HG02588 (cell line): ENCODE results near the gene GIPC1.
A peak's percentile ranks its signal among the peaks of the same experiment; 100 is the strongest.
"Not testable (repeated sequence)": the region's sequence is repeated elsewhere in the genome, so short reads cannot be mapped to it uniquely, and the experiment has no call there.

Source experiments
- ATAC-seq: cut with Tn5 transposase; IDR thresholded peaks from one replicate; pipeline ENCODE4 v1.9.1; 2021; ENCODE audit warnings: mild to moderate bottlenecking, moderate library complexity; ENCODE audit not compliant: unreplicated experiment

Gene GIPC1

GRCh38 chr19:14517840-14518505 is 22.0 kb upstream of the GIPC1 start, which contains the start of gene DNAJB1:
DNAJB1 (minus strand) TSS chr19:14518397; CDS start chr19:14518349, 48 bp downstream.
- peak; percentile 53 for ATAC-seq

- ATAC-seq, result no peak
Measured at GRCh38 chr19:14517446-14517839, 21.5 kb upstream of the GIPC1 start.

- no peak for ATAC-seq
Measured at GRCh38 chr19:14516746-14517438, 21.0 kb upstream of the GIPC1 start.

- no peak for ATAC-seq
Measured at GRCh38 chr19:14516048-14516534, 20.2 kb upstream of the GIPC1 start.

GRCh38 chr19:14515501-14516047 is 19.6 kb upstream of the GIPC1 start:
- no peak for ATAC-seq

GRCh38 chr19:14514215-14514863 is 18.4 kb upstream of the GIPC1 start:
- ATAC-seq, result no peak

- no peak for ATAC-seq
Measured at GRCh38 chr19:14512406-14512961, 16.6 kb upstream of the GIPC1 start.

GRCh38 chr19:14511229-14511593 is 15.3 kb upstream of the GIPC1 start:
- no peak for ATAC-seq

- ATAC-seq, result no peak
Measured at GRCh38 chr19:14510311-14511228, 14.6 kb upstream of the GIPC1 start.

GRCh38 chr19:14507704-14508542 is 12.0 kb upstream of the GIPC1 start:
- no peak for ATAC-seq

- ATAC-seq, result no peak
Measured at GRCh38 chr19:14505488-14506239, 9.7 kb upstream of the GIPC1 start.

- not testable (repeated sequence) for ATAC-seq
Measured at GRCh38 chr19:14504575-14504974, 8.6 kb upstream of the GIPC1 start.

GRCh38 chr19:14503285-14503684 is 7.4 kb upstream of the GIPC1 start:
- ATAC-seq, result no peak

GRCh38 chr19:14502334-14503092 is 6.6 kb upstream of the GIPC1 start:
- ATAC-seq, result no peak

- no peak for ATAC-seq
Measured at GRCh38 chr19:14497228-14497921, 1.4 kb upstream of the GIPC1 start.

- ATAC-seq, result no peak
Measured at GRCh38 chr19:14496834-14497227, 904 bp upstream of the GIPC1 start.

- ATAC-seq, result no peak
Measured at GRCh38 chr19:14495672-14496028, 277 bp downstream of the GIPC1 start.
